HG03520 (cell line): Measurements from ENCODE around the gene MOCOS.

Source experiments
- ATAC-seq: cut with Tn5 transposase; IDR thresholded peaks from one replicate; pipeline ENCODE4 v1.9.1; 2021; ENCODE audit warnings: mild to moderate bottlenecking, moderate library complexity; ENCODE audit not compliant: unreplicated experiment

Gene MOCOS

DNA sequence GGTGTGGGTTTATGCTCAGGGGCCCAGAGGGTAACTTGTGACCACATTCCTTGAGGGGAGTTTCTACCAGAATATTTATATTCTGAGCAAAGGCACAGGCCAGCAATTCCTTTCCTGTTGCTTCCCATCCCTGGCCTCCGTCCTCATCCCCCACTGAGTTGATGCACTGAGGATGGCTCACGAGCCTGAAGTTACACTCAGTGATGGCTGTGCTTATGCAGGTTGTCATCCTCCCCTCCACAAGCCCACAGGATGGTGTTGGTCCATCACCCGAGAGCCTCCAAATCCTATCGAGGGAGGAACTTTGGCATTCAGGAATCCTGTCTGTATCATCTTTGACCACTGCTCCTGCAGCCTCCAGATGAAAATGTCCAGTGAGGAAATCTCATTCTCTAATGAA is 81.9 kb downstream of the MOCOS start:
- no peak for ATAC-seq

DNA sequence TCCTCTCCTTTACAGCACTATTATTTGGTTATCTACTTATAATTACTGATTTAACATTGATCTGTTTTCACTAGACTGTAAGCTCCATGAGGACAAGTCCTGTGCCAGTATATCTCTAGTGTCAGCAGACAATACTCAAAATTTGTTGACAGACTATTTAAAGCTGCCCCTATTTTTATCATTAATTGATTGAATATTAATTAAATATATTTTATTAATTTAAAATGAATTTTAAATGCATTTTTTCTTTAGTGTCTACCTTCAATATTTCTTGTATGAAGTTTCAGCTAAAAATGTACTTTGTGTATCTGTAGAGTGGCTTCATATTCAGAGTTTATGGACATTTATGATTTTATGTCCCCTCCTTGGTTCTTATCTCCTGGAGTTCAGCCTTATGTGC is 83.9 kb downstream of the MOCOS start:
- ATAC-seq = no peak

DNA sequence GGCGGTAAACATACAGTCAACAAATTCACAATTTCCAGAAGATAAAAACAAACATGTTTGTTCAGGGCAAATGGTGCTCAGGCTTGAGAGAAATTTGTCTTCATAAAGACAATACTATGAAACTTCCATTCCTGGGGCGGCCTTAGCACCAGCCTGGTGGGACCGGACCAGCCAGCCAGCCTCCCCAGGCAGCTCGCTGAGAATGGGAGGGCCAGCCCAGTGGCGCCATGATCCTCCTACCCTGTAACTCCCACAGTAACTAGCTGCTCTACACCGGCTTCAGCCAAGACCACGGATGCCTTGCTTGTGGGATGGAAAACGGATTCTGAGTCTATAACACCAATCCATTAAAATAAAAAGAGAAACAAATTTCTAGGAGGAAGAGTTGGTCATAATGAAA is 86.0 kb downstream of the MOCOS start:
- ATAC-seq = no peak

DNA sequence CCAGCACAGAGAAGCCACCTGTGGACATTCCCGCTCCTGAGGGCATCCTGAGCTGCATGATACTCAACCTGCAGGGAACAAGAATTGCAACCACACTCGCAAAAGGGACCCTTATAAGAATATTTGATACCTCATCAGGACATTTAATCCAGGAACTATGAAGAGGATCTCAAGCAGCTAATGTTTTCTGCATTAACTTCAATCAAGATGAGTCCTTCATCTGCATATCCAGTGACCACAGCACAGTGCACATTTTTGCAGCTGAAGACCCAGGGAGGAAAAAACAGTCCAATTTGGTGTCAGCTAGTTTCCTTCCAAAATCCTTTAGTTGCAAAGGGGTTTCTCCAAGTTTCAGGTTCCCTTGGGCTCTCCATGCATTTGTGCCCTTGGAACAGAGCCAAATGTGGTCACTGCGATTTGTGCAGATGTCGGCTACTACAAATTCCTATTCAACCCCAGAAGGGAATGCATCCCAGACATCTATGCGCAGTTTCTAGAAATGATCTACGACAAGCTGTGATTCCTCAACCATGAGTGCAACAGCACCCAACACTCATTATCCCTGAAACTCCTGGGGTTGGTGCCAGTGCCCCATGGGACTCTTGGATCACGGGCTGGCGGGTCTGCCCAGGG is 86.9 kb downstream of the MOCOS start:
- ATAC-seq = no peak

- ATAC-seq = no peak
Observed at GRCh38 chr18:36275561-36275960, 88.3 kb downstream of the MOCOS start.

DNA sequence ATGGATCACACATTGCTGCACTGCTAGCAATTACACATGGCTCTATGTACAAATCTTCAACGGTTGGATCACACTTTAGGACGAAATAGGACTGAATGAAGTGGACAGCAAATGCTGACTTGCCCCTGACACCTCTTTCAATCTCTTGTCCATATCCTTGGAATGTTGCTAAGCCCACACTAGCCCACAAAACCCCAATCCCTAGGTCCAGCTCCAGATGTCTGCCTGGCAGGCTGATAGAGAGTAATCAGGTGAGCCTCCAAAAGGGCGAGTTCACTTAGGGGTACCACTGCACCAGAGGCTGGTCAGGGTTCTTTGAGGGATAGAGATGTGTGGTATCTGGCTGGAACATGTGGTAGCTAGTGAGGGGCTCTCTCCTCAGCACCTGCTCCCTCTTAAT is 91.7 kb downstream of the MOCOS start:
- no peak for ATAC-seq

DNA sequence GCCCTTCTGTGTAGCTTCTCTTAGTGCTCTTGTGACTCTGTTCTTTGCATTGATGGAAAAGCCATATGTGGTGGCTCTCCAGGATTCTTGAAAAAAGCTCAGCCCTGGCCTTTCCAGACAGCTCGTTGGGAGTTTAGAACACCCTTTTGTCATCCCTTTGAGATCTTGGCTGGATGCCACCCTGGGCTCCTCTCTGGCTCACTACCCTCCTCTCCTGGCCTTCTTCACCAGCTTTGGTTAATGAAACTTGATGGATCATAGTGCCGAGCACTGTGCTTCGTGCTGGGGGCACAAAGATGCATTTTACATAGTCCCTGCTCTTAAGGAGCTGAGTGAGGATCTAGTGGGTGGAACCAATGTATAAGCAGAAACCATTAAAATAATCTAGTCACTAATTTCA is 94.6 kb downstream of the MOCOS start:
- no peak for ATAC-seq

DNA sequence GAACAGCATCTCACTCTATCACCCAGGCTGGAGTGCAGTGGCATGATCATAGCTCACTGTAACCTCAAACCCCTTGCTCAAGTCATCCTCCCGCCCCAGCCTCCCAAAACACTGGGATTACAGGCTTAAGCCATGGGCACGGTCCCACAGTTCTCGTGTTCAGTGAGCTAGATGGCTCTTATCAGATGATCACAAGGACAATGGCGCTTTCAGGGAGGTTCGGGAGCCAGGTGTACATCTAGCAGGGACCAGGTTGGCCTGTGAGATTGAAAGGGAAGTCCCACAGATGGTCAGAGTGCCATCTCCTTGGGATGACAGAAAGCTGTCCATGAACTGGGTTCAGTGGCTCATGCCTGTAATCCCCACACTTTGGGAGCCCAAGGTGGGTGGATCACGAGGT is 96.2 kb downstream of the MOCOS start:
- ATAC-seq = no peak

GRCh38 chr18:36284268-36284667 is 97.0 kb downstream of the MOCOS start:
- no peak for ATAC-seq

GRCh38 chr18:36284671-36285295 is 97.5 kb downstream of the MOCOS start:
- ATAC-seq = no peak

GRCh38 chr18:36287653-36288052 is 100.4 kb downstream of the MOCOS start:
- ATAC-seq = no peak

DNA sequence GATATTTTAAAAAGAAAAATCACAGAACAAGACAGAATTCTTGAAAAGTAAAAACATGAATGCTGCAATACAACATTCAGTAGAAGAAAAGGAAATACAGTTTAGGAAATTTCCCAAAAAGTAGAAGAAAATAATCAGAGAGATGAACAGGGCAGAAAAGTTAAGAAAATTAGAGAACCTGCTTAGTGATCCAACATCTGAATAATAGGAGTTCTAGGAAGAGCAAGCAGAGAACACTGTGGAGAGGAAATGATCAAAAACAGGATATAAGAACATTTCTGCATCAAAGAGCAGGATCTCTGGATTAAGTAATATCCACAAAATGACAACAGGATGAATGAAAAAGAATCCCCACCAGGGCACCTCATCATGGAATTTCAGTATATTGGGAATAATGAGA is 101.4 kb downstream of the MOCOS start:
- ATAC-seq = no peak

- no peak for ATAC-seq
Observed at GRCh38 chr18:36294031-36294430, 106.7 kb downstream of the MOCOS start.

DNA sequence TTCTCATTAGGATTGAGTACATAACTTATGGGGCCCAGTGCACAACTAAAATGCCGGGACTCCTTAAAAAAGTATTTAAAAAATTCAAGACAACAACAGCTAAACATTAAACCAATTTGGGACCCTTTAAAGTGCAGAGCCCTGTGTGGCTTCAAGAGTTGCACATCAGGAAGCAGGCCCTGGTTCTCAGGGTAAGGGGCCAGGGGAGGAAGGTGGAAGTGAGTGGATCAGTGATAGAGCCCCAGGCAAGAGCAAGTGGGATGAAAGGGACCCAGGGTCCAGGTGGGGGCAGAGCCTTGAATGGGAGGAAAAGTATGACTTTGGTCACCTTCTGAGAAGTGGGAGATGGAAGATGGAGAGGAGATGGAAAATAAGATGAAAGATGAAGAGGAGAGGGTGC is 107.9 kb downstream of the MOCOS start:
- ATAC-seq = no peak

GRCh38 chr18:36295880-36296301 is 108.6 kb downstream of the MOCOS start:
- ATAC-seq = no peak

DNA sequence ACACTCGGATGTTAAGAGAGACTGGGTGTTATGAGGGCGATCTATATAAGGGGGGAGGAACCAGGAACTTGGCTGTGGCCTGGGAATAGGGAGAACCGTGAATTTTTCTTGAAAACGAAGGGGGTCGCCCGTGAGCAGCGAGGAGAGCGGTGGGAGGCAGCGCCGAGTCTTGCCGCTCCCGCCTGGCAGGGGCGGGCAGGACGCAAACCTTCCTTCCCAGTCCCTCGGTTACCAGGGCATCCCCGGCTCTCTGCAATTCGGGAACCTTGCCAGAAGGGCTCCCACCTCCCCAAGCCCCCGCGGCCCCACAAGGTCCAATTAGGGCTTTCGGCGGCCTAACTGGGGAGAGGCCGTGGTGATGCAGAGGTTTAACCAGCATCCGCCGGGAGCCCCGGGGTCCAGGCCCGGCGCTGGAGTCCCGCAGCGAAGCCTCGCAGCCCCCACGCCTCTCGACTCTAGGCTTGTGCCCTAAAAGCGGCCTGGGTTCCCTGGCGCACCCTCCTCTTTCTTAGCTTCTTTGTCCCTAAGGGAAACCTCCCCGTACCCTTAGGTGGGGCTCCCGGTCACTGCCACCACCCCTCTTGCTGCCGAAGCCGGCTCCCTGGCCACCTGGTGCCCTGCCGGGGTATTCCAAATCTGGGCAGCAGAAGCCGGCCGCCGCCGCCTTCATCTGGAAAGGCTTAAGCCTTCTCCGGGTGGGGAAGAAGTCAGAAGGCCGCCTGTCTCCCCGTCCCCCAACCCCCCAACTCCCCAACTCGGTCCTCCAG is 109.5 kb downstream of the MOCOS start:
- ATAC-seq = no peak

- peak; percentile 55 for ATAC-seq
Observed at GRCh38 chr18:36297417-36298125, 110.3 kb downstream of the MOCOS start, which contains the start of gene FHOD3. Gene FHOD3, plus strand, starts transcription at chr18:36297713. Its CDS starts 123 bp downstream, at chr18:36297836.

GRCh38 chr18:36298126-36298741 is 110.9 kb downstream of the MOCOS start:
- no peak for ATAC-seq

DNA sequence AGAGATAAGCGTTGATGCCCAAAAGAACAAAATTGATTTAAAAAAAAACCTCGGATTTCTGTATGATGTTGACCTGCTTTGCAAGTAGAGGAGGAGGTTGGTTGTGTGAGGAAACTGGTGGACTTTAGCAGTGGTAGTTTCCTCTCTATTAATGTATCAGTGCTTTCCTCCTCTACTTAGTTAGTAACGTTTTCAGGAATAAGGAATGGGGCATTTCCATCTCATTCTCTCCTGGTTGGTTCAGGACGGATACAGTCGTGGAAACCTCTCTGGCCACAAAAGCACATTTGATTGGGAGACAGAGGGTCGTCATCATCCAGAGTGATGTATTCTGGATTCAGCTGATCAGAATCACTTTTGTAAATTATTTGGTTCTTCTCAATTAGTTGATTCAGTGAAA is 111.7 kb downstream of the MOCOS start:
- no peak for ATAC-seq

- ATAC-seq = no peak
Observed at GRCh38 chr18:36300211-36300610, 112.9 kb downstream of the MOCOS start.

- ATAC-seq = no peak
Observed at GRCh38 chr18:36301884-36302283, 114.6 kb downstream of the MOCOS start.
